ENCODE data around the gene TMEM179B. TPM values are rescaled to one million over a fixed set of nuclear protein-coding genes. Genes with fewer than 3 reads are reported as not detected.

Gene TMEM179B
- total and polyA plus RNA-seq, 2 of the 13 experiments (the other 11 are each of a cell fraction or from before 2014, with no cell fraction given) = 24.8 to 25.7 TPM

DNA sequence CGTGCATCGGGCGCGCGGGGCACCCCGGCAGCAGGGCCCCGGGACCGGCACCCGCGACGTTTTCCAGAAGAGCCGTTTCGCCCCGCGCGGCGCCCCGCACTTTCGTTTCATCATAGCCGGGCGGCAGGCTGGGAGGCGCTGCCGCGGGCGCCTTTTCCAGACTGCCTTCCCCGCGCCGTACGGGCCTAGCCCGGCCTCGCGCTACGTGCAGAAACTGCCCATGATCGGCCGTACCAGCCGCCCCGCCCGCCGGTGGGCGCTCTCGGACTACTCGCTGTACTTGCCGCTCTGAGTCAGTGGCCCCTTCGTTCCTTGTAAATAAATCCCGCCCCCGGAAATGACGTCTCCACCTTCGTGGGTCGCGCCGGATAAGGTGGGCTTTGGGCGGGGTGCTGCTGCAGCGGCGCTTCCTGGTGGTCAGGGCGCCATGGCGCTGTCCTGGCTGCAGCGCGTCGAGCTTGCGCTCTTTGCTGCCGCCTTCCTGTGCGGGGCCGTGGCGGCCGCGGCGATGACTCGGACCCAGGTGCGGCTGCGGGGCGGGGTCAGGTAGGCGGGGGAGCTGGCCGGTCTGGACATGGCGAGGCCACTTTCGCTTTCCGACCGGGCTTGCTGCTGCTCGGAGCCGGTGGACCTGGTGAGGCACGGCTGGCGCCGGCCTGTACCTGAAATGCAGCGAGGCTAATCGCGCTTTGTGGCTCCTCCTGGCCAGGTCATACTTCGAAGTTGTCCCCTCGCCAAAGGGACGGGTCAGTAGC lies at the start of gene TMEM179B (continued):
- TF ChIP-seq, protein P1, sequence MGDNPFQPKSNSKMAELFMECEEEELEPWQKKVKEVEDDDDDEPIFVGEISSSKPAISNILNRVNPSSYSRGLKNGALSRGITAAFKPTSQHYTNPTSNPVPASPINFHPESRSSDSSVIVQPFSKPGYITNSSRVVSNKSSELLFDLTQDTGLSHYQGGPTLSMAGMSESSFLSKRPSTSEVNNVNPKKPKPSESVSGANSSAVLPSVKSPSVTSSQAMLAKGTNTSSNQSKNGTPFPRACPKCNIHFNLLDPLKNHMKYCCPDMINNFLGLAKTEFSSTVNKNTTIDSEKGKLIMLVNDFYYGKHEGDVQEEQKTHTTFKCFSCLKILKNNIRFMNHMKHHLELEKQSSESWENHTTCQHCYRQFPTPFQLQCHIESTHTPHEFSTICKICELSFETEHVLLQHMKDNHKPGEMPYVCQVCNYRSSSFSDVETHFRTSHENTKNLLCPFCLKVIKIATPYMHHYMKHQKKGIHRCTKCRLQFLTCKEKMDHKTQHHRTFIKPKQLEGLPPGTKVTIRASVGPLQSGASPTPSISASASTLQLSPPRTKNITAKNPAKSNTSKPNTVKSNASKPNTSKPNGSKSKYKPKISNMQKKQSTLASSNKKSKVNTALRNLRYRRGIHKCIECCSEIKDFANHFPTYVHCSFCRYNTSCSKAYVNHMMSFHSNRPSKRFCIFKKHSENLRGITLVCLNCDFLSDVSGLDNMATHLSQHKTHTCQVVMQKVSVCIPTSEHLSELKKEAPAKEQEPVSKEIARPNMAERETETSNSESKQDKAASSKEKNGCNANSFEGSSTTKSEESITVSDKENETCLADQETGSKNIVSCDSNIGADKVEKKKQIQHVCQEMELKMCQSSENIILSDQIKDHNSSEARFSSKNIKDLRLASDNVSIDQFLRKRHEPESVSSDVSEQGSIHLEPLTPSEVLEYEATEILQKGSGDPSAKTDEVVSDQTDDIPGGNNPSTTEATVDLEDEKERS (CRISPR knock-in tag; IDR thresholded peaks at IDR 0.05) = 0 out of 2 replicates have a peak, but pooled peaks have one; percentile 52
- TF ChIP-seq IKZF1 (IDR thresholded peaks at IDR 0.05) (no peak), MAFF (IDR thresholded peaks at IDR 0.05; ENCODE audit: low read depth, low read length) (no peak), NFE2L1 (CRISPR knock-in tag; IDR thresholded peaks at IDR 0.05; ENCODE audit: borderline replicate concordance) (0 out of 2 replicates have a peak, but pooled peaks have one; percentile 51), ZNF766 (CRISPR knock-in tag; IDR thresholded peaks at IDR 0.05; ENCODE audit: borderline replicate concordance) (peak; percentile 72; the same call in 1 of the 2 replicates), NR3C1 (CRISPR knock-in tag; IDR thresholded peaks at IDR 0.05) (no peak), ZNF501 (CRISPR knock-in tag; IDR thresholded peaks at IDR 0.05) (peak; percentile 97), ZNF280B (CRISPR knock-in tag; IDR thresholded peaks at IDR 0.05; ENCODE audit: borderline replicate concordance) (peak; percentile 77; the same call in 1 of the 2 replicates), ZNF136 (CRISPR knock-in tag; IDR thresholded peaks at IDR 0.05; ENCODE audit: low read depth) (no peak; the same call in 1 of the 2 replicates), SNAPC4 (CRISPR knock-in tag; IDR thresholded peaks at IDR 0.05) (no peak; the same call in 1 of the 2 replicates), NFE2L2 (IDR thresholded peaks at IDR 0.05; ENCODE audit: low read length) (no peak), ATF5 (CRISPR knock-in tag; IDR thresholded peaks at IDR 0.05; ENCODE audit: low read depth) (peak; percentile 36; the same call in 1 of the 2 replicates)
- TF ChIP-seq, protein P2, sequence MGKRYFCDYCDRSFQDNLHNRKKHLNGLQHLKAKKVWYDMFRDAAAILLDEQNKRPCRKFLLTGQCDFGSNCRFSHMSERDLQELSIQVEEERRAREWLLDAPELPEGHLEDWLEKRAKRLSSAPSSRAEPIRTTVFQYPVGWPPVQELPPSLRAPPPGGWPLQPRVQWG (CRISPR knock-in tag; IDR thresholded peaks at IDR 0.05; ENCODE audit: borderline replicate concordance, low read depth) = no peak
- TF ChIP-seq, protein P3, sequence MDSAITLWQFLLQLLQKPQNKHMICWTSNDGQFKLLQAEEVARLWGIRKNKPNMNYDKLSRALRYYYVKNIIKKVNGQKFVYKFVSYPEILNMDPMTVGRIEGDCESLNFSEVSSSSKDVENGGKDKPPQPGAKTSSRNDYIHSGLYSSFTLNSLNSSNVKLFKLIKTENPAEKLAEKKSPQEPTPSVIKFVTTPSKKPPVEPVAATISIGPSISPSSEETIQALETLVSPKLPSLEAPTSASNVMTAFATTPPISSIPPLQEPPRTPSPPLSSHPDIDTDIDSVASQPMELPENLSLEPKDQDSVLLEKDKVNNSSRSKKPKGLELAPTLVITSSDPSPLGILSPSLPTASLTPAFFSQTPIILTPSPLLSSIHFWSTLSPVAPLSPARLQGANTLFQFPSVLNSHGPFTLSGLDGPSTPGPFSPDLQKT (CRISPR knock-in tag; IDR thresholded peaks at IDR 0.05; ENCODE audit: borderline replicate concordance) = no peak
